Breast epithelium (tissue), 4 donors: ENCODE data around the gene AFF3. TPM values are rescaled to one million over a fixed set of nuclear protein-coding genes. Genes with fewer than 3 reads are reported as not detected.

Experiments used
- DNase-seq, 2 donors: peaks; one replicate each; pipeline ENCODE4 v3.0.0-alpha.2; 2019; ENCODE audit warnings: low spot score in 2 of 2
- H3K27ac ChIP-seq, 2 donors: fragments of 200-600 bp; sonication (generic) in 1 of 2; one replicate each; pipeline ENCODE4 v1.5.1; 2016 to 2019; ENCODE audit warnings: mild to moderate bottlenecking in 1 of 2
- H3K27me3 ChIP-seq, 2 donors: fragments of 200-600 bp; sonication (generic) in 1 of 2; one replicate each; pipeline versions ENCODE4 v1.5.1 to v1.6.0; 2017 to 2019; ENCODE audit warnings: control low read depth in 1 of 2, mild to moderate bottlenecking in 1 of 2
- H3K36me3 ChIP-seq: fragments of 200-600 bp; one replicate; pipeline ENCODE4 v1.5.1; 2019
- H3K4me1 ChIP-seq, 2 donors: fragments of 200-600 bp; sonication (generic); one replicate each; pipeline ENCODE4 v1.5.1; 2016 to 2019; ENCODE audit warnings: control low read depth in 1 of 2
- H3K4me3 ChIP-seq, 3 donors: fragments of 200-600 bp; sonication (generic); 1 replicate in 2 of 3; 2 replicates in 1 of 3; pipeline ENCODE4 v1.5.1; 2016 to 2019; ENCODE audit warnings: mild to moderate bottlenecking in 3 of 3, moderate library complexity in 2 of 3
- H3K9me3 ChIP-seq, 2 donors: fragments of 200-600 bp; sonication (generic) in 1 of 2; one replicate each; pipeline ENCODE4 v1.5.1; 2016 to 2019; ENCODE audit warnings: control low read depth in 1 of 2
- POLR2A ChIP-seq: fragments of 450-650 bp; IDR thresholded peaks from one replicate; pipeline ENCODE4 v1.6.1; 2016; ENCODE audit warnings: antibody characterized with exemption, mild to moderate bottlenecking, moderate library complexity
- POLR2AphosphoS5 ChIP-seq, 3 donors: sonication (generic); formaldehyde crosslinking; IDR thresholded peaks; one replicate each; pipeline ENCODE4 v1.6.1; 2017; ENCODE audit warnings: antibody characterized with exemption in 3 of 3
- intact Hi-C: fragments of 100-400 bp; cut with DNase I; formaldehyde crosslinking; loops from one replicate; pipeline ENCODE4 v1.15.1; 2023; ENCODE audit warnings: low total_unique reads
- total RNA-seq, 3 donors: library from RNA; depleted of rRNA; stranded (reverse); fragments of >200 nt; gene quantifications; one replicate each; pipeline ENCODE4 v1.1.0, GENCODE V29; 2016
- TF ChIP-seq, protein P1 (sequence below), 3 donors: fragments of 450-650 bp; IDR thresholded peaks; one replicate each; pipeline ENCODE4 v1.5.1; 2016 to 2017; ENCODE audit warnings: antibody characterized with exemption in 3 of 3, mild to moderate bottlenecking in 3 of 3, moderate library complexity in 3 of 3

AFF3 gene
- total RNA-seq, 3 donors from 2014 or later, result 8.2 to 116 (median 63.6) TPM

DNA sequence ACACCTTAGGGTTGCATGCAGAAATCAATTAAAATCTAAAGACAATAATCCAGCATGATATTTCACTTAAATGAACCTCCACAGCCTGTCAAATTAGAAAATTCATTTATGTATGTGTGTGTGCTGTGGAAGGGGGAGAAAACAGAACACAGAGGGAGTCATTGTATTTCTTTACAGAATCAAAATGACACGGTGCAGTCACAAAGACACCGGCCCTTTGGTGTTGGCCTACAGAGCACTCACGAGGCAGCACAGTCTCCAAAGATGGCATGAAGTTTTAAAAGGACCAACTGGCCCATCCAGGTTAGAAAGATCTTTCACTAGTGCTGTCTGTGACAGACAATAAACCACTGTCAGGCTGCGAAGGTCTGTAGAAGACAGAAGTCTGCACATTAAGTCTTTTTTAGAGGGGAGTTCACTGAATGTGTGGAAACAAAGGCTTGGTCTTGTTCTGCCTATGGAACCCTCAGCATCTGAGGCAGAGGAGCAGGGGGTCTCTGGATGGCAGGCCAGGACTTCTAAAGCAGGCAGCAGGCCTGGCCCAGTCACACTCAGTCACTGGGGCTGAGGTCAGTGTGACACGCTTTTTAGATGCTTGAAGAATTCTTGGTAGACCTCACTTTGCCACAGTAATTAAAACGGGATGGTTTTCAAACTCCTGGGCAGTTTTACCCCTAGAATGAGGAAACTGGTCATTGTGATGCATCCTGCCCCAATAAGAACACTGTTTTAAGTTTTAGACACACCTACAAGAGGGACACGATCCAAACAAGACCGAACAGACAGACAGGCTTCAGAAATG, 184.9 kb downstream of the AFF3 start:
- H3K4me1 ChIP-seq, result no peaks in the 10 kb centered on the region
- intact Hi-C loops, result no loop called here
- DNase-seq, result no peak
- no peaks in the 10 kb centered on the region for H3K9me3 ChIP-seq
- H3K4me3 ChIP-seq, result no peak overlapping the region
- no peaks in the 10 kb centered on the region for H3K27me3 ChIP-seq
- TF ChIP-seq POLR2A (no peak), POLR2AphosphoS5 (IDR thresholded peaks at IDR 0.05) (no peak)
- TF ChIP-seq, protein P1, sequence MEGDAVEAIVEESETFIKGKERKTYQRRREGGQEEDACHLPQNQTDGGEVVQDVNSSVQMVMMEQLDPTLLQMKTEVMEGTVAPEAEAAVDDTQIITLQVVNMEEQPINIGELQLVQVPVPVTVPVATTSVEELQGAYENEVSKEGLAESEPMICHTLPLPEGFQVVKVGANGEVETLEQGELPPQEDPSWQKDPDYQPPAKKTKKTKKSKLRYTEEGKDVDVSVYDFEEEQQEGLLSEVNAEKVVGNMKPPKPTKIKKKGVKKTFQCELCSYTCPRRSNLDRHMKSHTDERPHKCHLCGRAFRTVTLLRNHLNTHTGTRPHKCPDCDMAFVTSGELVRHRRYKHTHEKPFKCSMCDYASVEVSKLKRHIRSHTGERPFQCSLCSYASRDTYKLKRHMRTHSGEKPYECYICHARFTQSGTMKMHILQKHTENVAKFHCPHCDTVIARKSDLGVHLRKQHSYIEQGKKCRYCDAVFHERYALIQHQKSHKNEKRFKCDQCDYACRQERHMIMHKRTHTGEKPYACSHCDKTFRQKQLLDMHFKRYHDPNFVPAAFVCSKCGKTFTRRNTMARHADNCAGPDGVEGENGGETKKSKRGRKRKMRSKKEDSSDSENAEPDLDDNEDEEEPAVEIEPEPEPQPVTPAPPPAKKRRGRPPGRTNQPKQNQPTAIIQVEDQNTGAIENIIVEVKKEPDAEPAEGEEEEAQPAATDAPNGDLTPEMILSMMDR (IDR thresholded peaks at IDR 0.05), result no peak
- H3K27ac ChIP-seq, result no peak overlapping the region
- H3K36me3 ChIP-seq, result no peaks in the 10 kb centered on the region

DNA sequence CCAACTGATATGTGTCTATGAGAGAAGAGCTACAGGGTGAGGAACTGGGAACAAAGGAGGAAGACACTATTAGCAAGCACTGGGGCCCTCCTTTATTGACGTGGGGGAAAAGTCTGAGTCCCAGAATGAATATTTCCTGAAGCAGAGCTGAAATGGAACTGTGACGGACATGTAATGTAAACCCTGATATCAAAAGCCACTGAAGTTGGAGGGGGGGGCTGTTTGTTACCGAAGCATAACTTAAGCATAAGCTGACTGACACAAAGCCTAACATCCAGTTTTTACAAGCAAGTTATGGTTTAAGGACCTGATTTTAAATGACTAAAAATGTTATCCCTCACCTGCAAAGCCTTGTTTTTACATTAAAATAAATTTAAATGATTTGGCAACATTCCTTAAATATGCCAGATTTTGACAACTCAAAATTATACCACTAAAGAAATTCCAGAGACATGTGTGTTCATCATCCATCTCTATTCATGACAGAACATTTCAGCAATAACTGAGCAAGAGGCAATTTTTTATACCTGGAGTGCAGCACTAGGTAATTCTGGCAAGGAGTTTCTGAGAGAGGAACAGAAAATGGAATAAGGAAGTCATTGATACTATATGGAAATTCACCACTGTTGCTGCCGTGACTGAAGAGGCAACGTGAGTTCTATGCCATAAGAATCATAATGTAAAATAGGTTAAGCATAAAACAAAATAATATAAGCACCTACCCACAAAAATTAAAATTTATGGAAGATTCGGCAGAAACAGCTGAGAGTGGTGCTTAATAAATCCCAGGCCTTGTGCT, 186.0 kb downstream of the AFF3 start:
- intact Hi-C loops, result no loop called here
- Histone ChIP-seq H3K4me3 (no peak overlapping the region), H3K36me3 (no peaks in the 10 kb centered on the region), H3K4me1 (no peaks in the 10 kb centered on the region), H3K27me3 (no peaks in the 10 kb centered on the region), H3K9me3 (no peaks in the 10 kb centered on the region), H3K27ac (no peak overlapping the region)
- TF ChIP-seq, protein P1 (IDR thresholded peaks at IDR 0.05), result no peak
- TF ChIP-seq POLR2AphosphoS5 (IDR thresholded peaks at IDR 0.05) (no peak), POLR2A (no peak)
- DNase-seq, result no peak

DNA sequence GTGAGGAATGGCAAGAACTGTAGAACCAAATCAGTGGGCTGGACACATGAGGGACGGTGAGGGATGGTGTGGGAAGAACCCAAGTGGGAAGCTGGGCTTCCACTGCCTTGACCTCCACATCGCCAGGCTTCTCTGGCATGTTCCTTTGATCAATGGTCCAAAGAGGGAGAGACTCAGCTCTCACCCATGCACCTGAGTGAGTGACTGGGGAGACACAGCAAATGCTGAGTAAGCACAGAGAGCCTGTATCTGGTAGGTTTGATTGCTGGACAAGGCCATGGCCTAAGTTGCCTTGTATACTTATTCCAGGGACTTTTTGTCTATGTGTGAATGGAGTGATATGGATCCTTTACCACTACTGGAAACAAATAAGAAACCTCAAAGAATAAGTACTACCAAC, 188.6 kb downstream of the AFF3 start:
- no peaks in the 10 kb centered on the region for H3K9me3 ChIP-seq
- H3K4me1 ChIP-seq, result no peaks in the 10 kb centered on the region
- H3K27me3 ChIP-seq, result no peaks in the 10 kb centered on the region
- H3K27ac ChIP-seq, result no peak overlapping the region
- intact Hi-C loops, result no loop called here
- no peak overlapping the region for H3K4me3 ChIP-seq
- TF ChIP-seq POLR2A, result no peak
- TF ChIP-seq, protein P1 (IDR thresholded peaks at IDR 0.05), result no peak
- TF ChIP-seq POLR2AphosphoS5 (IDR thresholded peaks at IDR 0.05), result no peak
- DNase-seq, result no peak
- H3K36me3 ChIP-seq, result no peaks in the 10 kb centered on the region

DNA sequence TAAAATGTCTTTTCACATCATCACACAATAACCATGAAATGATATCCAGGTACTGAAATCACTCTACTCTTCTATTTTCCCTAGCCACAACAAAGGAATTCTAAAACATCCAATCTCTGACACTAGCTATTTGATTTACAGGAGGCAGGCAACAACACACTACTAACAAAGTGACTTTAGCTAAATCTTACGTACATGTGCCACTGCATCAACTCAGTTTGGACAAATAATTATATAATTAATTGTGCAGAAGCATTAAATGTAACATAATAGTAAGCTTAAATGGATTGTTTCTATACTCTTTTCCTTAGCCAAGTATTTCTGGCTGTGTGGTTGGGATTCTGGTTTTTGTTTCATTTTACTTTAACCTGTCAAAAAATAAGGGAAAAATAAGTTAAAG, 192.4 kb downstream of the AFF3 start:
- Histone ChIP-seq H3K27me3 (no peaks in the 10 kb centered on the region), H3K4me1 (no peaks in the 10 kb centered on the region), H3K36me3 (no peaks in the 10 kb centered on the region), H3K27ac (no peak overlapping the region), H3K4me3 (no peak overlapping the region), H3K9me3 (no peaks in the 10 kb centered on the region)
- TF ChIP-seq POLR2AphosphoS5 (IDR thresholded peaks at IDR 0.05) (no peak), POLR2A (no peak)
- TF ChIP-seq, protein P1 (IDR thresholded peaks at IDR 0.05), result no peak
- intact Hi-C loops, result no loop called here
- no peak for DNase-seq

DNA sequence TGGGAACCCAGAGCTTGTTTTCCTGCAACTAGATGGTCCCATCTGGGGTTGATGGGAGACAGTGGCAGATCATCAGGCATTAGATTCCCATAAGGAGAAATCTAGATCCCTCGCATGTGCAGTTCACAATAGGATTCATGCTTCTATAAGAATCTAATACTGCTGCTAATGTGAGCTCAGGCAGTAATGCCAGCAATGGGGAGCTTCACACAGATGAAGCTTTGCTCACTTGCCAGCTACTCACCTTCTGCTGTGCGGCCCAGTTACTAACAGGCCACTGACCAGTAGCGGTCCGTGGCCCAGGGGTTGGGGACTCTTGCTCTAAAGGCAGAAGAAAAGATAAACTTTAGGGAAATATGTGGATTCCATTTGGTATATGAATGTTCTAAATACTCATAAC, 192.9 kb downstream of the AFF3 start:
- Histone ChIP-seq H3K36me3 (no peaks in the 10 kb centered on the region), H3K27me3 (no peaks in the 10 kb centered on the region), H3K9me3 (no peaks in the 10 kb centered on the region), H3K4me1 (no peaks in the 10 kb centered on the region), H3K27ac (no peak overlapping the region), H3K4me3 (no peak overlapping the region)
- intact Hi-C loops, result no loop called here
- no peak for DNase-seq
- TF ChIP-seq POLR2AphosphoS5 (IDR thresholded peaks at IDR 0.05) (no peak), POLR2A (no peak)
- TF ChIP-seq, protein P1 (IDR thresholded peaks at IDR 0.05), result no peak
